Hematopoietic multipotent progenitor cell treated with erythropoietin and hydrocortisone succinate and interleukin-3 and kit ligand, for 4 days (in vitro differentiated cells): ENCODE results near the gene MMUT.
"Not testable (repeated sequence)": the region's sequence is repeated elsewhere in the genome, so short reads cannot be mapped to it uniquely, and the experiment has no call there.

Experiments used
- DNase-seq: peaks from one replicate; pipeline ENCODE4 v3.0.0-alpha.2; 2015

The MMUT gene

GRCh38 chr6:49462927-49463611 lies at the start of gene MMUT, which contains the start of gene CENPQ:
TSS of gene MMUT (minus strand) at chr6:49463253. CDS start at chr6:49459466, 3,787 bp downstream.
TSS of gene CENPQ (plus strand) at chr6:49463370. CDS start at chr6:49470177, 6,807 bp downstream.
- DNase-seq: peak; percentile 98

DNA sequence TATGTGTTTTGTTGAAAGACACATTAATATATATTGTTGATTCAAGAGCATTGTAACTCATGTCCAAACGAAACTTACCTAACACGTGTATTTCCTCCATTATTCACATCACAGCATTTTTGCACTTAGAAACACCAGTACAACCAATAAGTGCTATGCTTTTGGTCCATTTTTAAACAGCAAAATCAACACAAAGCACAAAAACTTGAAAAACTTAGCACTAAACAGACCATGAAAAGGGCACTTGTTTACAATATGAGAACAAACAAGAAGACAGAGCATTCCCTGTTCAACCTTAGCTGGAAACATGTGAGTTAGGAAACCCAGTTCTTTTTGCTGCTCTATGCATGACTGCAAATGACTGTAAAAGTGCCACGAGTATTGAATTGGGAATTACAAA lies 46.3 kb upstream of the MMUT start:
- DNase-seq: no peak

GRCh38 chr6:49506569-49507111 lies 43.6 kb upstream of the MMUT start:
- no peak for DNase-seq

- no peak for DNase-seq
Measured at GRCh38 chr6:49504666-49505065, 41.6 kb upstream of the MMUT start.

GRCh38 chr6:49499623-49500022 lies 36.6 kb upstream of the MMUT start, which contains the start of gene GLYATL3:
TSS of gene GLYATL3 (plus strand) at chr6:49499923. CDS start at chr6:49511991, 12,068 bp downstream.
- no peak for DNase-seq

- DNase-seq: no peak
Measured at GRCh38 chr6:49499126-49499525, 36.1 kb upstream of the MMUT start.

DNA sequence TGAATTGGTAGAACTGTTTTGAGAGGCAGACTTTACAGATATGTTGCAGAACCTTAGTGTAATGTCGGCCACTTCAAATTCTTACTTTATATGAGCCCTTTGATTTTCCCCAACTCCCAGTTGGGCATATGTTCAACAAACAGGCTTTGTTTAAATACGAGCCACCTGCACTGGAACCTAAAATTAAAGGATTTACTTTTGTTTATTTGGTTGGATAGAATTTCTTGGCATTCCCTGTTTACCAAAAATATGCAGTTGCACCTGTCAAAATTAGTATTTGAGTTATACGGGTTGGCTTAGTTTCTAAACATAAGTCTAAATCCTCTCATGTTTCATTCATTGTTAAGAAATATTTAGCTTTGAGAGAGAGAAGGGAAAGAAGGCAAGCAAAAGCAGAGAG lies 34.3 kb upstream of the MMUT start:
- no peak for DNase-seq

DNA sequence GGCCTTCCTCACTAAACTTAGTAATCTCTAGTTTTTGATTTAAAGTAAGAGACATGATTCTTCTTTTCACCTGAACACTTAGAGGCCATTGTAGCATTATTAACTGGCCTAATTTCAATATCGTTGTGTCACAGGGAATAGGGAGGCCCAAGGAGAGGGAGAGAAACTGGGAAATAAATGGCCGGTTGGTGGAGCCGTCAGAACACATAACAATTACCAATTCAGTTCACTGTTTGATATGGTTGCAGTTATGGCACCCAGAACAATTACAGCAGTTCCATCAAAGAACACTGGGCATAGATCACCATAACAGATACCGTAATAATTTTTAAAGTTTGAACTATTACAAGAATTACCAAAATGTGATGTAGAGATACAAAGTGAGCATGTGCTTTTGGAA lies 27.6 kb upstream of the MMUT start:
- DNase-seq: no peak

DNA sequence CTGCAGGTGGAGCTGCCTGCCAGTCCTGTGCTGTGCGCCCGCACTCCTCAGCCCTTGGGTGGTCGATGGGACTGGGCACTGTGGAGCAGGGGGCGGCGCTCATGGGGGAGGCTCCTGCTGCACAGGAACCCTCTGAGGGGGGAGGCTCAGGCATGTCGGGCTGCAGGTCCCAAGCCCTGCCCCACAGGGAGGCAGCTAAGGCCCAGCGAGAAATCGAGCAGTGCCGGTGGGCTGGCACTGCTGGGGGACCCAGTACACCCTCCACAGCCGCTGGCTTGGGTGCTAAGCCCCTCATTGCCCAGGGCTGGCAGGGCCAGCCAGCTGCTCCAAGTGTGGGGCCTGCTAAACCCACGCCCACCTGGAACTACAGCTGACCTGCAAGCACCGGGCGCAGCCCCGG lies 20.3 kb upstream of the MMUT start:
- not testable (repeated sequence) for DNase-seq

GRCh38 chr6:49481846-49482245 lies 18.8 kb upstream of the MMUT start:
- DNase-seq: not testable (repeated sequence)

DNA sequence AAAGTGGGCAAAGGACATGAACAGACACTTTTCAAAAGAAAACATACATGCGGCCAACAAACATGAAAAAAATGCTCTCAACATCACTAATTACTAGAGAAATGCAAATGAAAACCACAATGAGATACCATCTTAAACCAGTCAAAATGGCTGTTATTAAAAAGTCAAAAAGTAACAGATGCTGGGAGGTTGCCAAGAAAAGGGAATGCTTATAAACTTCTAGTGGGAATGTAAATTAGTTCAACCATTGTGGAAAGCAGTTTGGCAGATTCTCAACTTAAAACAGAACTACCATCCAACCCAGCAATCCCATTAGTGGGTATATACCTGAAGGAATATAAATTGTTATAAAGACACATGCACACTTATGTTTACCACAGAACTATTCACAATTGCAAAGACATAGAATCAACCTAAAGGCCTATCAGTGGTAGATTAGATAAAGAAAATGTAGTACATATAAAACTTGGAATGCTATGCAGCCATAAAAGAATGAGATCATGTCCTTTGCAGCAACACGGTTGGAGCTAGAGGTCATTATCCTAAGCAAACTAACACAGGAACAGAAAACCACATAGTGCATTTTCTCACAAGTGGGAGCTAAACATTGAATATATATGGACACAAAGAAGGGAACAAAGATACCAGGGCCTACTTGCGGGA lies 16.4 kb upstream of the MMUT start:
- DNase-seq: no peak

DNA sequence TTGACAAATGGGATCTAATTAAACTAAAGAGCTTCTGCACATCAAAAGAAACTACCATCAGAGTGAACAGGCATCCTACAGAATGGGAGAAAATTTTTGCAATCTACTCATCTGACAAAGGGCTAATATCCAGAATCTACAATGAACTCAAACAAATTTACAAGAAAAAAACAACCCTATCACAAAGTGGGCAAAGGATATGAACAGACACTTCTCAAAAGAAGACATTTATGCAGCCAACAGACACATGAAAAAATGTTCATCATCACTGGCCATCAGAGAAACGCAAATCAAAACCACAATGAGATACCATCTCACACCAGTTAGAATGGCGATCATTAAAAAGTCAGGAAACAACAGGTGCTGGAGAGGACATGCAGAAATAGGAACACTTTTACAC lies 13.5 kb upstream of the MMUT start:
- not testable (repeated sequence) for DNase-seq

DNA sequence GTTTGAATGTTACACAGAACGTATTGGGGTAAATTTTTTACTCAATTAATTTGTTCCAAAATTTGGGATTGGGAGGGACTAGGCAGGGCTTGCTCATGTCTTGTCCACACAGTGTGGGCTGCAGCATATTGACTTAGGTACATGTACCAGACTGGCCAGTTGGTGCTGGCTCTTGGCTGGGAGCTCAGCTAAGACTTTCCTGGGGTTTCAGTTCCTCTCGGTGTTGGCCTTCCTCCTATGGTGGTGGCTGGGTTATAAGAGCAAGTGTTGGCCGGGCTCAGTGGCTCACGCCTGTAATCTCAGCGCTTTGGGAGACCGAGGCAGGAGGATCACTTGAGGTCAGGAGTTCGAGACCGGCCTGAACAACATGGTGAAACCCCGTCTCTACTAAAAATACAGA lies 5.0 kb upstream of the MMUT start:
- DNase-seq: no peak

DNA sequence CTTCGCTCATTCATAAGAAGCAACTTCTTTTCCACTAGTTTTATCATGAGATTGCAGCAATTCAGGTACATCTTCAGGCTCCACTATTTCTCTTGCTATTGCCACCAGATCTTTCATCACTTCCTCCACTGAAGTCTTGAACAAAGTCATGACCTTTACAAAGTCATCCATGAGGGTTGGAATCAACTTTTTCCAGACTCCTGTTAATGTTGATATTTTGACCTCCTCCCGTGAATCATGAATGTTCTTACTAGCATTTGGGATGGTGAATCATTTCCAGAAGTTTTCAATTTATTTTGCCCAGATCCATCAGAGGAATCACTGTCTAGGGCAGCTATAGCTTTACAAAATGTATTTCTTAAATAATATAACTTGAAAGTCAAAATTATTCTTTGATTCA lies 1.6 kb upstream of the MMUT start:
- DNase-seq: no peak

DNA sequence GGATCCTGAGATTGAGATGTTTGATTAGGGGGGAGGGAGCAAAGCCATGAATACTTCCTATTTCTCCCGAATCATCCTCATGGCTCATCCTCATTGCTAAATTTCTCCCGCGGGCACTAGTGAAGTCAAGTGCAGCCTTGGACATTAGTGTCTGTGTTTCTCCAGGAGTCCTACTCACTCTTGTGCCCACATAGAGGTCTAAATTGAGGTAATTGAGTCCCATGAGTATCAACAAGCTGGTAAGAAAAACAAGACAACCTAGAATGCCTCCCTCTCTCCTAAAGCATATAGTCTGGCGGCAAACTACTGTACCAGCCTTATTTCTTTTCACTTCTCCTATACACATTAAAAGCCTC lies 537 bp upstream of the MMUT start:
- DNase-seq: no peak

GRCh38 chr6:49462599-49462926 lies 490 bp downstream of the MMUT start:
- no peak for DNase-seq

- peak; percentile 23 for DNase-seq
Measured at GRCh38 chr6:49462071-49462470, 982 bp downstream of the MMUT start.

- DNase-seq: no peak
Measured at GRCh38 chr6:49457771-49458170, 5.3 kb downstream of the MMUT start.

DNA sequence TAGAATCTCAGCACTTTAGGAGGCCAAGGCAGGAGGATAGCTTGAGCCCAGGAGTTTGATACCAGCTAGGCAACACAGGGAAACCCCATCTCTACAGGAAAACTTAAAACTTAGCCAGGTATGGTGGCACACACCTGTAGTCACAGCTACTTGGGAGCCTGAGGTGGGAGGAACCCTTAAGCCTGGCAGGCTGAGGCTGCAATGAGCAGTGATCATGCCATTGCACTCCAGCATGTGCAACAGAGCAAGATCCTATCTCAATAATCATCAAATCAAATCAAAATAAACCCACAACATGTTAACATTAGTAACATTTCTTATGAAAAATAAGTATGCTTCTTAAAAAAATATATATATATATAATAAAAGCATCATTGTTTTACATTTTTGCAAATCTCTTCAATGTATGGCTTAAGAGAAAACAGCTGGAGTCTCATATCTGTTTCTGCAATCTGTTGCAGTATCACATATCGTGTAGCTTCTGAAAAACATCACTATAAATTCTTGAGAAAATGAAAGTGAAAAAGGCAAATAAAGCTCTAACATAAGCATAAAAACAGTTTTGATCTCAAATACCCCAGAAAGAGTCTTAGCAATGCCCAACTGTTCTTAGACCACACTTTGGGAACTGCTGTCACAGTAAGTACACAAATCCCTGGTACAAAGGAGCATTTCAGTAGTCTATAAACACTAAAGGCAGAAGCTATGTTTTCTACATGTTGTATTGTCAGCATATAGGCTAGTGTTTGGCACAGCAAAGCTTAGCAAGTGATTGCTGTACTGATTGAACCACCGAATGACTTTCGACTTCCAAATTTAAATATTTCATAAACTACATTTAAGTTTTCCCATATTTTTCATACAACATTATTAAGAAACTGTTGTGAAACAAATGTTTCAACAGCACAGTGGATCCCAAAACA lies 8.0 kb downstream of the MMUT start:
- DNase-seq: no peak

DNA sequence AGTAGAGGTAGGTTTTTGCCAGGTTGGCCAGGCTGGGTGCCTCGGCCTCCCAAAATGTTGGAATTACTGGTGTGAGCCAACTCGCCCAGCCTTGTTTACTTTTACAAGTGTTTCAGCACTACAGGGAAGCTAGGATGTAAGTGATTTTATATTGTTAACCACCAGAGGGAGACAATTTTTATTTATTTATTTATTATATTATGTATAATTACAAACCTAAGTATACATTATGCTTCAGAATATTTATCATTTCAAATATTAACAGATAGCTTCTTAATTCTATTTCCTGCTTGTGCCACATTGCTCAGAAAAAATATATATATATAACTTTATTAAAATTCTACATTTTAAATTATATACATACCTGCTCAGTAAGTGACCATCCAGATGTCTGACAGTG lies 9.8 kb downstream of the MMUT start:
- peak; percentile 51 for DNase-seq

DNA sequence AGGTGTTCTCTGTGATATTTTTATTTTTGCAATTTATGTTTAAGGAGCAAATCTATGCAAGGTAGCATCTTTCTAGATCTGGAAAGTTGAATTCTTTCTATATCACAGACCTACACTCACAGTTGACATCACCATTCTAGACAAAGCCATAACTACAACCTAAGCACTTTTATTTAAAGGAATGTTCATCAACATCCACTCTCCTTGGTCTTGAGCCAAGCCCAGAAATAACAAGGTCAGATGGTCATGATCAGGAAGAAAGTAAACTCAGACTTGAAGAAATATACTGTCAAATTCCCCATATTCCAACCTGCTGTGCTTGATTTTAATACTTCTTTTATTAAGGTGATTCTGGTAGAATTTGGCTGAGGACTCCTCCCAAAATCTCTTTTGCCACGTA lies 32.2 kb downstream of the MMUT start:
- no peak for DNase-seq

DNA sequence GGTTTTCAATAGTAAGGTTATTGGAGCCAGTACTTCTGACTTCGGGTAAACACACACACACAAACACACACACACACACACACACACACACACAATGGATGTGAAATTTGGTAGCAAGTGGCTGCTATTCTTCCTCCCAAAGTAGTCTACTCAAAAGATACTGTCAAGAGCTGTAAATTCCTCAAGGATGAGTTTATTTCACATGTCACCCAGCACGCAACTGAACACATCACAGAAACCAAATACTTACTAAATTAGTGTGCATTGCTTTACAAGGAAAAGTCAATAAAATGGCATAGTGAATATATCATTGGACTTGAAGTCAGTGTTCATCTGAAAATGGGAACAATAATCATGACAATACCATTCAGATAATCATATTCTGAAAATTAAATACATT lies 32.9 kb downstream of the MMUT start:
- DNase-seq: no peak

DNA sequence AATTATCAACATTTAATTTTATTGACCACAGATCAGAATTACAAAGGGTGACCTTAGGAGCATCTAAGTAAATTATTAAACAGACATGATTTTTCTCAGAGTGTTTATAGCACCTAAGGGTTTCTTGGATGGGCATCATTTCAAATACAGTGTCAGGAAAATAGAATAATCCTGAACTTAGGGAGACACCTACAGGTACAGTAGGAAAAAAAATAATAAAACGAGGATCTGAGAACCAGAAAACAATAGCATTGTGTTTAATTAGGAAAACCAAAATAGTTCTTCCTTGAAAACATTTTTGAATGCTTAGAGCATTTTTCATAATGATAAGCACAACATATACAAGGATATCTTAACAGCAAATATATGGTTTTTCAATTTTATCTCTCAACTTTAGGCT lies 39.2 kb downstream of the MMUT start:
- DNase-seq: no peak
